Endothelial cell of hepatic sinusoid (primary cell): ENCODE results near the gene CCNB1IP1.
"Not testable (repeated sequence)": the region's sequence is repeated elsewhere in the genome, so short reads cannot be mapped to it uniquely, and the experiment has no call there.

Source experiments
- in situ Hi-C: cut with HindIII; loops from 2 replicates; pipeline ENCODE4 v1.10.0; 2017; ENCODE audit warnings: low sequenced_read_pairs

The CCNB1IP1 gene

GRCh38 chr14:20333494-20333841 lies 389 bp upstream of the CCNB1IP1 start:
- in situ Hi-C loops: no loop called here

- in situ Hi-C loops: no loop called here
Measured at GRCh38 chr14:20332431-20332787, 670 bp downstream of the CCNB1IP1 start.

- in situ Hi-C loops: no loop called here
Measured at GRCh38 chr14:20331053-20331613, 1.9 kb downstream of the CCNB1IP1 start.

GRCh38 chr14:20329355-20329754 lies 3.7 kb downstream of the CCNB1IP1 start:
- in situ Hi-C loops: no loop called here

- in situ Hi-C loops: no loop called here
Measured at GRCh38 chr14:20328705-20329104, 4.4 kb downstream of the CCNB1IP1 start.

GRCh38 chr14:20327005-20327869 lies 5.8 kb downstream of the CCNB1IP1 start:
- in situ Hi-C loops: no loop called here

- in situ Hi-C loops: no loop called here
Measured at GRCh38 chr14:20317720-20318119, 15.4 kb downstream of the CCNB1IP1 start.

- in situ Hi-C loops: no loop called here
Measured at GRCh38 chr14:20314026-20314425, 19.1 kb downstream of the CCNB1IP1 start.

GRCh38 chr14:20306079-20306423 lies 27.0 kb downstream of the CCNB1IP1 start:
- in situ Hi-C loops: no loop called here

GRCh38 chr14:20305265-20306078 lies 27.6 kb downstream of the CCNB1IP1 start, which contains the start of gene TTC5:
Gene TTC5 (minus strand): TSS chr14:20305951. CDS start chr14:20305937, 14 bp downstream.
- in situ Hi-C loops: no loop called here

GRCh38 chr14:20302042-20302755 lies 30.9 kb downstream of the CCNB1IP1 start:
- in situ Hi-C loops: no loop called here

- in situ Hi-C loops: no loop called here
Measured at GRCh38 chr14:20295067-20295466, 38.0 kb downstream of the CCNB1IP1 start.

GRCh38 chr14:20294636-20295035 lies 38.4 kb downstream of the CCNB1IP1 start:
- in situ Hi-C loops: no loop called here

GRCh38 chr14:20281998-20282397 lies 51.1 kb downstream of the CCNB1IP1 start:
- in situ Hi-C loops: not testable (repeated sequence)

- in situ Hi-C loops: not testable (repeated sequence)
Measured at GRCh38 chr14:20280265-20280664, 52.8 kb downstream of the CCNB1IP1 start.

- in situ Hi-C loops: no loop called here
Measured at GRCh38 chr14:20278414-20278813, 54.7 kb downstream of the CCNB1IP1 start.

GRCh38 chr14:20277409-20277808 lies 55.7 kb downstream of the CCNB1IP1 start:
- in situ Hi-C loops: no loop called here

- in situ Hi-C loops: no loop called here
Measured at GRCh38 chr14:20274062-20274461, 59.0 kb downstream of the CCNB1IP1 start.

- in situ Hi-C loops: not testable (repeated sequence)
Measured at GRCh38 chr14:20264361-20264760, 68.7 kb downstream of the CCNB1IP1 start.

- in situ Hi-C loops: no loop called here
Measured at GRCh38 chr14:20262642-20263128, 70.4 kb downstream of the CCNB1IP1 start.
